Mucosa of stomach (tissue), 1 donor: ENCODE data around the gene PLEKHG7.

ENCODE experiments used
- H3K27me3 ChIP-seq: one replicate; pipeline ENCODE4 v1.7.0; 2013; ENCODE audit warnings: mild to moderate bottlenecking, low read length; ENCODE audit not compliant: control insufficient read depth, insufficient read depth
- H3K36me3 ChIP-seq: one replicate; pipeline ENCODE4 v1.7.0; 2013; ENCODE audit warnings: low read length; ENCODE audit not compliant: control insufficient read depth, insufficient read depth
- H3K4me1 ChIP-seq: one replicate; pipeline ENCODE4 v1.7.0; 2013; ENCODE audit warnings: mild to moderate bottlenecking, low read length; ENCODE audit not compliant: control insufficient read depth, insufficient read depth
- H3K4me3 ChIP-seq: one replicate; pipeline ENCODE4 v1.7.0; 2013; ENCODE audit warnings: low read length
- H3K9ac ChIP-seq: one replicate; pipeline ENCODE4 v1.7.0; 2013; ENCODE audit warnings: mild to moderate bottlenecking, low read length, moderate library complexity
- H3K9me3 ChIP-seq: one replicate; pipeline ENCODE4 v1.7.0; 2013; ENCODE audit warnings: mild to moderate bottlenecking, low read length, moderate library complexity; ENCODE audit not compliant: control insufficient read depth
- donor health status: Pancreatic carcinoma.

Gene PLEKHG7

DNA sequence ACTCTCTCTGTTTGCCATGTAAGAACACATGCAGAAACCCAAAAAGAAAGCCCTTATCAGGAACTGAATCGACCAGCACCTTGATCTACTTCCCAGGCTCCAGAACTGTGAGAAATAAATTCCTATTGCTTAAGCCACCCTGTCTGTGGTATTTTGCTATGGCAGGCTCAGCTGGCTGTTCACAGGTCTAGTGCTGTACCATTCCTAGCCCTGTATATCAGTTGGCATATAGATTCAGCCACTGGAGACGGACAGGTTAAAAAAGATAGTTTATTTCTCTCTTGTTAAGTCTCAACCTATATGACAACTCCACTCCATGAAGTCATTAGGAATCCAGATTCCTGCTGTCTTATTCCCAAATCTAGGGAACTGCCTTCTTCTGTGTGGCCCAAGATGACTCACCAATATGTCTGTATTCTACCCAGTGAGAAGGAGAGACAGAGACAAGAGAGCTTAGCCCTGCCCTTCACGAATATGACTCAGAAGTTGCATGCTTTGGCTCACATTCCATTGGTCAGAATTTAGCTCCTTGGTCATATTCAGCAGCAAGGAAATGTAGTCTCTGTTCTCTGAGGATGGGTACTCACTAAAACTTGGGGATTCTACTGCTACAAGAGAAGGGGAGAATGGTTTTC lies 57.0 kb downstream of the PLEKHG7 start:
- H3K4me3 ChIP-seq: no peak overlapping the region
- H3K9me3 ChIP-seq: no peaks in the 10 kb centered on the region

DNA sequence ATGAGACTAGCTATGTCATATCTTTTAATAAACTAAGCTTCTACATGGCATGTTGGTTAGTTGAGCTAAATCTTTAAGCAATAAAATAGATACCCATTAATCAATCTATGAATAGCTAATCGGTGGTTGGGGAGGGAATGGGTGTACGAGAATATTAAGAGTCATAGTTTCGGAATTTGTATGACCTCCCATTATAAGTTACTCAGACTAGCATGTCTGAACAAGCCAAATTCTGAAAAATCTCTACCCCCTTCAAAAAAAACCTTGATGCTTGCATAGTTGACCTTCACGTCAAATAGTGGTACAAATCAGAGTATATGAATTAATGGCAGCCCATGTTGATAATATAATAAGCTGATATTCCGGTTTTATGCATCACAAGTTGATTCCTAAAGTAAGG lies 60.0 kb downstream of the PLEKHG7 start:
- Histone ChIP-seq H3K36me3 (no peaks in the 10 kb centered on the region), H3K27me3 (no peaks in the 10 kb centered on the region), H3K4me3 (no peak overlapping the region), H3K9ac (no peak overlapping the region), H3K9me3 (no peaks in the 10 kb centered on the region), H3K4me1 (no peaks in the 10 kb centered on the region)

More for the DNA sequence above, 57.0 kb downstream of the PLEKHG7 start:
- H3K27me3 ChIP-seq: no peaks in the 10 kb centered on the region
- no peaks in the 10 kb centered on the region for H3K4me1 ChIP-seq
- H3K9ac ChIP-seq: no peak overlapping the region
- no peaks in the 10 kb centered on the region for H3K36me3 ChIP-seq

DNA sequence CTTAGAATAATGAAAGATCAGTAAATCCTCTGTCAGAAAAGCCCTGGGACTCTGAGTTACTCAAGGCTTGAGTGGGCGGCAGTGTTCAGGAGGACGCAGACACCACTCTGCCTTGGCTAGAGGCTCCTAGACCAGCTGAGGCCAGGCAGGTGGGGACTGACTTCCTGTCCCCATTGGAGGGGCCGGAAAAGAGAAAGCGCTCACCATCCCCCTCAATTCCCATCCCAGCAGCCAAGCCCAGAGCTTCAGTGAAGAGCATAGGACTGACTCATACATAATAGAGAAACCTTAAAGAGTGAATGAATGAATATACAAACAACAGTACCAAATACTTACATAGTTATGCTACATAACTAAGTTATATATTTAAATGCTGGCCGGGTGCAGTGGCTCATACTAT lies 62.0 kb downstream of the PLEKHG7 start:
- Histone ChIP-seq H3K4me1 (no peaks in the 10 kb centered on the region), H3K27me3 (no peaks in the 10 kb centered on the region), H3K36me3 (no peaks in the 10 kb centered on the region), H3K9me3 (no peaks in the 10 kb centered on the region), H3K9ac (no peak overlapping the region), H3K4me3 (no peak overlapping the region)

DNA sequence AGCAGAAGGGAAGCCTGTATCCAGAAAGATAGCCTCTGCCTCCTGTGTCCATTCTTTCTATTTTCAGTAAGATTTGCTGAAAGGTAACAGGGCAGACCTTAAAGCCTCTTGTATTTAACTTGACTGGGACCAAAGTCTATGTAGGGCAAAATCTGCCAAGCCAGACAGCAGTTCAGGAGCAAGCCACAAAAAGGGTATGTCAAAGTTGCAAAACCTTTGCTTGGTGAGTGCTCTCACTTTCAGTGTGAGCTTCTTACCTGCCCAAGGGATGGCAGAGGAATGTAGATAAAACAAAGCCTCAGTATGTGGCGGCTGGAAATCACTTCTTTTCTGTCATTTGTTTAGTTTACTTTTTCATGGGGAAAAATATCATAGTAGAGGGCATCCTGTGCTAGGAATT lies 63.1 kb downstream of the PLEKHG7 start:
- H3K4me1 ChIP-seq: no peaks in the 10 kb centered on the region
- H3K36me3 ChIP-seq: no peaks in the 10 kb centered on the region
- H3K27me3 ChIP-seq: no peaks in the 10 kb centered on the region
- no peak overlapping the region for H3K9ac ChIP-seq
- no peak overlapping the region for H3K4me3 ChIP-seq
- no peaks in the 10 kb centered on the region for H3K9me3 ChIP-seq

DNA sequence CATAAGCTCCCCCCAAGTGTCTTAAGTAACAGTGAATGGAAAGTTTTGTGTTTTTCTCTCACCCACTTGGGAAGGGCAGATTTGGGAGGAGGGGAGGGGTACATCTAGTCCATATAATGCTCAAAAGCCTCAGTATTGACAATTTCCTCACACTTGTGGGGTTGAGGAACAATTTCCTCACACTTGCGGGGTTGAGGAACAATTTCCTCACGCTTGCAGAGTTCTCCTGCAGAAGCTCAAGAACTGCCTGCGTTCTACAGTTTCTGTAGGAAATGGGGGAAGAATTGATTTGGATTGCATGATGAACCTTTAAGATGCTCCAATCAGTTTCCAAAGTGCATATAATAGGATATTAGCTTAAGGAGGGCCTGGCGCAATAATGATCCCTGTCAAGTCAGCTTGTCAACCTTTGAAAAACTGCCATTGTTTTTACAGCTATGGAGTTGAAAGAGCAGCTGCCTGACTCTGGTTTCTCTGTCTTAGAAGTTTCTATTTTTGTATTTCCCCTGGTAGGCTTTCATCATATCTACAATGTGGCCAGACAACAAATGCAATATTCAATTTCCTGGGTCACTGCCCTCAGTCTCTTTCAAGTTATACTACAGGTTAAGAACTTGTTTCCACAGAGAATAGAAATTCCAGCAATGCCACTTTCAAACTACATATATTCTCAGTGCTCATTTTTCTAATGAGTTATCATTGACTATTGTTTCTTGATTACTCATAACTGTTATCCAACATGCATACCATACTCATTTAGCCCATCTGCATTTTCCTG lies 66.5 kb downstream of the PLEKHG7 start:
- H3K4me1 ChIP-seq: no peaks in the 10 kb centered on the region
- no peaks in the 10 kb centered on the region for H3K9me3 ChIP-seq
- no peak overlapping the region for H3K9ac ChIP-seq
- no peaks in the 10 kb centered on the region for H3K36me3 ChIP-seq
- H3K4me3 ChIP-seq: no peak overlapping the region
- H3K27me3 ChIP-seq: no peaks in the 10 kb centered on the region

- Histone ChIP-seq H3K9me3 (no peaks in the 10 kb centered on the region), H3K4me3 (no peak overlapping the region), H3K36me3 (no peaks in the 10 kb centered on the region), H3K27me3 (no peaks in the 10 kb centered on the region), H3K4me1 (no peaks in the 10 kb centered on the region), H3K9ac (no peak overlapping the region)
Observed at GRCh38 chr12:92771001-92771400, 68.2 kb downstream of the PLEKHG7 start.

DNA sequence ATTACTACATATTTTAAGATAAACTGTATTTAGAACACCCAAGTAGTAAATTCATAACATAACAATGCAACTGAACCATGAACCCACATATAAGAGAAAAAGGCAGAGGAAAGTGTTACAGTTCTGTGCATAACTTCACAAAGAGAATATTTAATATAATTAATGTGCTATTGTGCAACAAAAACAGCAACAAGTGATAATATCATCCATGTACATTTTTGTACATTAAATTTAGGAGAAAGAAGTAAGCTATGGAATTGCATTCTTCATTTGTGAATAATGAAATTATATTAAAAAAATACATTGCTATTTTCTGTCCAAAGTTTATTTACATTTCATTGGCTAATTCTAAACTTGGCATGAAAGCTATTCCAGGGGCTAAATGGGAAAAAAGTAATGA lies 72.6 kb downstream of the PLEKHG7 start:
- no peaks in the 10 kb centered on the region for H3K9me3 ChIP-seq
- no peaks in the 10 kb centered on the region for H3K4me1 ChIP-seq
- peaks cover 3% of the 10 kb centered on the region for H3K36me3 ChIP-seq
- H3K27me3 ChIP-seq: no peaks in the 10 kb centered on the region
- no peak overlapping the region for H3K4me3 ChIP-seq
- no peak overlapping the region for H3K9ac ChIP-seq

DNA sequence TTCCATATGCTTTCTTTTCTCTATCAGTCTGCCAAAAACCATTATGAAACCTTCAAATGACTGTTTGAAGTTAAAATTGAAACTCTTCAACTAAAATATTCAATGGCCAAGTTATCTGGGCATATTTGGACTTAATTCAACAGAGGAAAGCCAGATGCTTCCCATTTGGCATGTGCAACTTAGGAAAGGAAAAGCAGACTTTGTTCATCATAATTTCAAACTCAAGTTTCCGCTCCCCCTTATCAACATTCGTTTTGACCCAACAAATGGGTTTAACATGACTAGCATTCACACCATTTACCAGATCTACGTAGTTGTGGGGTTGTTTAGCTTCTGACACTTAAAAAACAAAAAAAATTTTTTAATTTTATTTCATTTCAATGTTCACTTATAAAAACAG lies 75.7 kb downstream of the PLEKHG7 start:
- Histone ChIP-seq H3K9ac (no peak overlapping the region), H3K36me3 (peaks cover 3% of the 10 kb centered on the region), H3K4me1 (no peaks in the 10 kb centered on the region), H3K9me3 (no peaks in the 10 kb centered on the region), H3K4me3 (no peak overlapping the region), H3K27me3 (no peaks in the 10 kb centered on the region)

GRCh38 chr12:92779902-92780301 lies 77.1 kb downstream of the PLEKHG7 start:
- Histone ChIP-seq H3K4me1 (no peaks in the 10 kb centered on the region), H3K4me3 (no peak overlapping the region), H3K27me3 (no peaks in the 10 kb centered on the region), H3K36me3 (peaks cover 3% of the 10 kb centered on the region), H3K9me3 (no peaks in the 10 kb centered on the region), H3K9ac (no peak overlapping the region)

DNA sequence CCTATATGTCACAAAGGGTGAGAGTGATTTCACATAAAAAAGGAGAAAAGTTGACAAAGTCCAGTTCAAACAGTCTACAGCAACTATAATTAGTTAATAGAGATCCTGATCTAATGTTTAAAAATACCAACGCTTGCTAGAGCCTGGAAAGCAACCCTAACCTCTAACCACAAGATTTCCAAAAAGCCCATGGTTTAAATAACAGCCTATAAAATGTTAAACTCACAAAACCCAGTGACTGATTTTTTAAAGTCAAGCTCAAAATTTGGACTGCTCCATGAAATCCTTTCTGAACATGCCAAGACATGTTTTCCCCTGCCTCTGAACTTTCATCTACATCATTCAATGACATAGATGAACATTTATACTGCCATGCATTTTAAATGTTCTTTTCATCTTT lies 81.6 kb downstream of the PLEKHG7 start:
- Histone ChIP-seq H3K27me3 (no peaks in the 10 kb centered on the region), H3K4me1 (no peaks in the 10 kb centered on the region), H3K36me3 (no peaks in the 10 kb centered on the region), H3K9me3 (no peaks in the 10 kb centered on the region), H3K4me3 (no peak overlapping the region), H3K9ac (no peak overlapping the region)

- Histone ChIP-seq H3K9me3 (no peaks in the 10 kb centered on the region), H3K27me3 (no peaks in the 10 kb centered on the region), H3K9ac (no peak overlapping the region), H3K4me3 (no peak overlapping the region), H3K36me3 (no peaks in the 10 kb centered on the region), H3K4me1 (no peaks in the 10 kb centered on the region)
Observed at GRCh38 chr12:92784797-92785562, 82.2 kb downstream of the PLEKHG7 start.

DNA sequence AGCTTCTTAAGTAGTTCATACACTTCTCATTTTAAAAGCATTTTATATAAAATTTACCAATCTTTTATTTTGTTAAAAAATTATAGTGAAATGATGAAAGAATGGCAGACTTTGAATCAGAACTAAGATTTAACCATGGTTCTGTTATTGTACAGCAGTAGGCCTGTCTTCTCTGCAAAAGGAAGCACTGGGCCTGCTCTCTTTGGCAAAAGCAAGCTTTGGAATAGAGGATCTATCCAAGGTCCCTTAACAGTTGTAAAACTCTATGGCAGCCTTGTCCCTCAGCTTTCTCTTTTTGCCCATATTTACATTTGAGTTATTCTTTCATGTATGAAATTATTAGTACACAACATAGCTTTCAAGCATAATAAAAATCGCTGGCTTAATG lies 82.8 kb downstream of the PLEKHG7 start:
- no peak overlapping the region for H3K9ac ChIP-seq
- H3K27me3 ChIP-seq: no peaks in the 10 kb centered on the region
- H3K4me1 ChIP-seq: no peaks in the 10 kb centered on the region
- no peak overlapping the region for H3K4me3 ChIP-seq
- H3K36me3 ChIP-seq: no peaks in the 10 kb centered on the region
- H3K9me3 ChIP-seq: no peaks in the 10 kb centered on the region
